GM23338 (cell line): ENCODE data around the gene MATN3.

ENCODE experiments used
- CREB1 ChIP-seq: fragments of 250-450 bp; sonication (Bioruptor Pico); IDR thresholded peaks from 2 replicates; pipeline ENCODE4 v1.5.0; 2020; ENCODE audit warnings: low read depth, mild to moderate bottlenecking, moderate library complexity
- ETS1 ChIP-seq: IDR thresholded peaks from 2 replicates; pipeline ENCODE4 v1.6.1; 2016; ENCODE audit warnings: antibody characterized with exemption
- EZH2 ChIP-seq: fragments of 200-600 bp; sonication (generic); IDR thresholded peaks from one replicate; pipeline ENCODE4 v1.8.0; 2017; ENCODE audit warnings: antibody characterized with exemption, mild to moderate bottlenecking, low read depth; ENCODE audit not compliant: unreplicated experiment
- EZH2phosphoT487 ChIP-seq: fragments of 200-600 bp; sonication (generic); IDR thresholded peaks from one replicate; pipeline ENCODE4 v1.8.1; 2018; ENCODE audit warnings: antibody characterized with exemption; ENCODE audit not compliant: unreplicated experiment
- JUNB ChIP-seq: IDR thresholded peaks from one replicate; pipeline ENCODE4 v1.6.1; 2016; ENCODE audit warnings: antibody characterized with exemption; ENCODE audit not compliant: unreplicated experiment
- NANOG ChIP-seq: IDR thresholded peaks from 2 replicates; pipeline ENCODE4 v1.6.1; 2016; ENCODE audit warnings: antibody characterized with exemption, borderline replicate concordance
- POLR2AphosphoS5 ChIP-seq: IDR thresholded peaks from 2 replicates; pipeline ENCODE4 v1.6.1; 2016; ENCODE audit warnings: antibody characterized with exemption, low read depth
- REST ChIP-seq: IDR thresholded peaks from one replicate; pipeline ENCODE4 v1.6.1; 2018; ENCODE audit warnings: antibody characterized with exemption; ENCODE audit not compliant: unreplicated experiment
- STAT1 ChIP-seq: IDR thresholded peaks from one replicate; pipeline ENCODE4 v1.6.1; 2016; ENCODE audit warnings: antibody characterized with exemption; ENCODE audit not compliant: unreplicated experiment
- ZNF114 ChIP-seq: fragments of 250-450 bp; sonication (Bioruptor Pico); IDR thresholded peaks from 2 replicates; pipeline ENCODE4 v1.5.0; 2020; ENCODE audit warnings: mild to moderate bottlenecking, moderate library complexity
- ZNF331 ChIP-seq: fragments of 250-450 bp; sonication (Bioruptor Pico); IDR thresholded peaks from 2 replicates; pipeline ENCODE4 v1.5.0; 2020; ENCODE audit warnings: low read depth, mild to moderate bottlenecking, moderate library complexity
- TF ChIP-seq, protein P1 (sequence below), 2 experiments: fragments of 200-600 bp in 1 of 2; sonication (generic) in 1 of 2; conservative IDR thresholded peaks; 2 replicates each; pipeline versions ENCODE4 v1.5.1 to v1.6.1; 2016 to 2017; ENCODE audit warnings: antibody characterized with exemption in 2 of 2, low read depth in 2 of 2, mild to moderate bottlenecking in 2 of 2, moderate library complexity in 1 of 2
- TF ChIP-seq, protein P2 (sequence below): fragments of 250-450 bp; sonication (Bioruptor Pico); IDR thresholded peaks from 2 replicates; pipeline ENCODE4 v1.5.0; 2020; ENCODE audit warnings: mild to moderate bottlenecking, moderate library complexity

GRCh38 chr2:19973466-19973865 is 39.0 kb downstream of the MATN3 start:
- no peak for TF ChIP-seq EZH2
- TF ChIP-seq, protein P1, sequence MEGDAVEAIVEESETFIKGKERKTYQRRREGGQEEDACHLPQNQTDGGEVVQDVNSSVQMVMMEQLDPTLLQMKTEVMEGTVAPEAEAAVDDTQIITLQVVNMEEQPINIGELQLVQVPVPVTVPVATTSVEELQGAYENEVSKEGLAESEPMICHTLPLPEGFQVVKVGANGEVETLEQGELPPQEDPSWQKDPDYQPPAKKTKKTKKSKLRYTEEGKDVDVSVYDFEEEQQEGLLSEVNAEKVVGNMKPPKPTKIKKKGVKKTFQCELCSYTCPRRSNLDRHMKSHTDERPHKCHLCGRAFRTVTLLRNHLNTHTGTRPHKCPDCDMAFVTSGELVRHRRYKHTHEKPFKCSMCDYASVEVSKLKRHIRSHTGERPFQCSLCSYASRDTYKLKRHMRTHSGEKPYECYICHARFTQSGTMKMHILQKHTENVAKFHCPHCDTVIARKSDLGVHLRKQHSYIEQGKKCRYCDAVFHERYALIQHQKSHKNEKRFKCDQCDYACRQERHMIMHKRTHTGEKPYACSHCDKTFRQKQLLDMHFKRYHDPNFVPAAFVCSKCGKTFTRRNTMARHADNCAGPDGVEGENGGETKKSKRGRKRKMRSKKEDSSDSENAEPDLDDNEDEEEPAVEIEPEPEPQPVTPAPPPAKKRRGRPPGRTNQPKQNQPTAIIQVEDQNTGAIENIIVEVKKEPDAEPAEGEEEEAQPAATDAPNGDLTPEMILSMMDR (conservative IDR thresholded peaks at IDR 0.05; ENCODE audit: low read depth in 2 of 2): no peak
- TF ChIP-seq, protein P2, sequence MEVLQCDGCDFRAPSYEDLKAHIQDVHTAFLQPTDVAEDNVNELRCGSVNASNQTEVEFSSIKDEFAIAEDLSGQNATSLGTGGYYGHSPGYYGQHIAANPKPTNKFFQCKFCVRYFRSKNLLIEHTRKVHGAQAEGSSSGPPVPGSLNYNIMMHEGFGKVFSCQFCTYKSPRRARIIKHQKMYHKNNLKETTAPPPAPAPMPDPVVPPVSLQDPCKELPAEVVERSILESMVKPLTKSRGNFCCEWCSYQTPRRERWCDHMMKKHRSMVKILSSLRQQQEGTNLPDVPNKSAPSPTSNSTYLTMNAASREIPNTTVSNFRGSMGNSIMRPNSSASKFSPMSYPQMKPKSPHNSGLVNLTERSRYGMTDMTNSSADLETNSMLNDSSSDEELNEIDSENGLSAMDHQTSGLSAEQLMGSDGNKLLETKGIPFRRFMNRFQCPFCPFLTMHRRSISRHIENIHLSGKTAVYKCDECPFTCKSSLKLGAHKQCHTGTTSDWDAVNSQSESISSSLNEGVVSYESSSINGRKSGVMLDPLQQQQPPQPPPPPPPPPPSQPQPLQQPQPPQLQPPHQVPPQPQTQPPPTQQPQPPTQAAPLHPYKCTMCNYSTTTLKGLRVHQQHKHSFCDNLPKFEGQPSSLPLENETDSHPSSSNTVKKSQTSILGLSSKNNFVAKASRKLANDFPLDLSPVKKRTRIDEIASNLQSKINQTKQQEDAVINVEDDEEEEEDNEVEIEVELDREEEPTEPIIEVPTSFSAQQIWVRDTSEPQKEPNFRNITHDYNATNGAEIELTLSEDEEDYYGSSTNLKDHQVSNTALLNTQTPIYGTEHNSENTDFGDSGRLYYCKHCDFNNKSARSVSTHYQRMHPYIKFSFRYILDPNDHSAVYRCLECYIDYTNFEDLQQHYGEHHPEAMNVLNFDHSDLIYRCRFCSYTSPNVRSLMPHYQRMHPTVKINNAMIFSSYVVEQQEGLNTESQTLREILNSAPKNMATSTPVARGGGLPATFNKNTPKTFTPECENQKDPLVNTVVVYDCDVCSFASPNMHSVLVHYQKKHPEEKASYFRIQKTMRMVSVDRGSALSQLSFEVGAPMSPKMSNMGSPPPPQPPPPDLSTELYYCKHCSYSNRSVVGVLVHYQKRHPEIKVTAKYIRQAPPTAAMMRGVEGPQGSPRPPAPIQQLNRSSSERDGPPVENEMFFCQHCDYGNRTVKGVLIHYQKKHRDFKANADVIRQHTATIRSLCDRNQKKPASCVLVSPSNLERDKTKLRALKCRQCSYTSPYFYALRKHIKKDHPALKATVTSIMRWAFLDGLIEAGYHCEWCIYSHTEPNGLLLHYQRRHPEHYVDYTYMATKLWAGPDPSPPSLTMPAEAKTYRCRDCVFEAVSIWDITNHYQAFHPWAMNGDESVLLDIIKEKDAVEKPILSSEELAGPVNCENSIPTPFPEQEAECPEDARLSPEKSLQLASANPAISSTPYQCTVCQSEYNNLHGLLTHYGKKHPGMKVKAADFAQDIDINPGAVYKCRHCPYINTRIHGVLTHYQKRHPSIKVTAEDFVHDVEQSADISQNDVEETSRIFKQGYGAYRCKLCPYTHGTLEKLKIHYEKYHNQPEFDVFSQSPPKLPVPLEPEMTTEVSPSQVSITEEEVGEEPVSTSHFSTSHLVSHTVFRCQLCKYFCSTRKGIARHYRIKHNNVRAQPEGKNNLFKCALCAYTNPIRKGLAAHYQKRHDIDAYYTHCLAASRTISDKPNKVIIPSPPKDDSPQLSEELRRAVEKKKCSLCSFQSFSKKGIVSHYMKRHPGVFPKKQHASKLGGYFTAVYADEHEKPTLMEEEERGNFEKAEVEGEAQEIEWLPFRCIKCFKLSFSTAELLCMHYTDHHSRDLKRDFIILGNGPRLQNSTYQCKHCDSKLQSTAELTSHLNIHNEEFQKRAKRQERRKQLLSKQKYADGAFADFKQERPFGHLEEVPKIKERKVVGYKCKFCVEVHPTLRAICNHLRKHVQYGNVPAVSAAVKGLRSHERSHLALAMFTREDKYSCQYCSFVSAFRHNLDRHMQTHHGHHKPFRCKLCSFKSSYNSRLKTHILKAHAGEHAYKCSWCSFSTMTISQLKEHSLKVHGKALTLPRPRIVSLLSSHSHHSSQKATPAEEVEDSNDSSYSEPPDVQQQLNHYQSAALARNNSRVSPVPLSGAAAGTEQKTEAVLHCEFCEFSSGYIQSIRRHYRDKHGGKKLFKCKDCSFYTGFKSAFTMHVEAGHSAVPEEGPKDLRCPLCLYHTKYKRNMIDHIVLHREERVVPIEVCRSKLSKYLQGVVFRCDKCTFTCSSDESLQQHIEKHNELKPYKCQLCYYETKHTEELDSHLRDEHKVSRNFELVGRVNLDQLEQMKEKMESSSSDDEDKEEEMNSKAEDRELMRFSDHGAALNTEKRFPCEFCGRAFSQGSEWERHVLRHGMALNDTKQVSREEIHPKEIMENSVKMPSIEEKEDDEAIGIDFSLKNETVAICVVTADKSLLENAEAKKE (CRISPR knock-in tag): no peak
- no peak for TF ChIP-seq REST
- TF ChIP-seq CREB1: no peak
- TF ChIP-seq ZNF331 (CRISPR knock-in tag): no peak
- no peak for TF ChIP-seq ETS1
- no peak for TF ChIP-seq EZH2phosphoT487
- TF ChIP-seq JUNB: no peak
- no peak for TF ChIP-seq POLR2AphosphoS5
- no peak for TF ChIP-seq NANOG
- no peak for TF ChIP-seq STAT1
- TF ChIP-seq ZNF114 (CRISPR knock-in tag): no peak
